Keratinocyte (primary cell): ENCODE measurements around the gene LMOD1.

ENCODE experiments used
- CTCF ChIP-seq, 3 experiments: IDR thresholded peaks in 1 of 3; conservative IDR thresholded peaks in 1 of 3; optimal IDR thresholded peaks in 1 of 3; 2 replicates in 2 of 3; 3 replicates in 1 of 3; pipeline versions ENCODE3 to v1.5.1; 2011; ENCODE audit warnings: low read length in 3 of 3, mild to moderate bottlenecking in 3 of 3, moderate library complexity in 2 of 3, control low read depth in 1 of 3, inconsistent platforms in 1 of 3; ENCODE audit not compliant: insufficient read depth in 2 of 3; ENCODE audit errors: extremely low read depth in 1 of 3
- EZH2 ChIP-seq: IDR thresholded peaks from one replicate; pipeline ENCODE4 v1.6.1; 2012; ENCODE audit warnings: inconsistent platforms, mild to moderate bottlenecking, low read length, moderate library complexity

GRCh38 chr1:201946224-201946908 lies at the start of gene LMOD1:
- TF ChIP-seq CTCF (optimal IDR thresholded peaks at IDR 0.05 in 1 of 3, IDR thresholded peaks at IDR 0.05 in 1 of 3, conservative IDR thresholded peaks at IDR 0.05 in 1 of 3; ENCODE audit: extremely low read depth in 1 of 3, insufficient read depth in 2 of 3, low read length in 3 of 3): no peak
- no peak for TF ChIP-seq EZH2
